OCI-LY7 (cell line): ENCODE results near the gene SLX4IP.

ENCODE experiments used
- EZH2phosphoT487 ChIP-seq: fragments of 200-600 bp; sonication (generic); IDR thresholded peaks from 2 replicates; pipeline ENCODE4 v1.6.1; 2018; ENCODE audit warnings: low read depth, borderline replicate concordance, mild to moderate bottlenecking, mixed run types, antibody characterized with exemption, low read length, moderate library complexity, mixed read lengths
- TF ChIP-seq, protein P1 (sequence below): fragments of 200-600 bp; sonication (generic); conservative IDR thresholded peaks from 2 replicates; pipeline ENCODE4 v1.5.1; 2014; ENCODE audit warnings: mild to moderate bottlenecking, antibody characterized with exemption, low read length, moderate library complexity, mixed read lengths

DNA sequence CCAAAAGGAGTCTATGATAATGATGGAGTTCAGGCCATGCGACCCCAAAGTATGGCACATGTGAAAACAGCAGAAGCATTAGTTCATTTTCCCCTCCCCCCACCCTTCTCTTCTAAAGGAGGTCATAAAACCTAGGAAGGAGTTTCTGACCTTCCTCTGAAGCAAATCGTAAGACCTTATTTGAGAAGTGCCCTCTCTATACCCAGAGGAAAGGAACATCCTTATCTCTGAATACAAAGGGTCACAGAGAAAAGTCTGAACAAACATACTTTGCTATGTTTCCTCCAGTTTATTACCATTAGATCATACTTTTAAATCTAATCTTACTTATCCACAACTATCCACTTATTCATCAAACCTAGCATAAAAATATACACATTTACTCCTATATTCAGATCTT lies 48.6 kb downstream of the SLX4IP start:
- TF ChIP-seq, protein P1, sequence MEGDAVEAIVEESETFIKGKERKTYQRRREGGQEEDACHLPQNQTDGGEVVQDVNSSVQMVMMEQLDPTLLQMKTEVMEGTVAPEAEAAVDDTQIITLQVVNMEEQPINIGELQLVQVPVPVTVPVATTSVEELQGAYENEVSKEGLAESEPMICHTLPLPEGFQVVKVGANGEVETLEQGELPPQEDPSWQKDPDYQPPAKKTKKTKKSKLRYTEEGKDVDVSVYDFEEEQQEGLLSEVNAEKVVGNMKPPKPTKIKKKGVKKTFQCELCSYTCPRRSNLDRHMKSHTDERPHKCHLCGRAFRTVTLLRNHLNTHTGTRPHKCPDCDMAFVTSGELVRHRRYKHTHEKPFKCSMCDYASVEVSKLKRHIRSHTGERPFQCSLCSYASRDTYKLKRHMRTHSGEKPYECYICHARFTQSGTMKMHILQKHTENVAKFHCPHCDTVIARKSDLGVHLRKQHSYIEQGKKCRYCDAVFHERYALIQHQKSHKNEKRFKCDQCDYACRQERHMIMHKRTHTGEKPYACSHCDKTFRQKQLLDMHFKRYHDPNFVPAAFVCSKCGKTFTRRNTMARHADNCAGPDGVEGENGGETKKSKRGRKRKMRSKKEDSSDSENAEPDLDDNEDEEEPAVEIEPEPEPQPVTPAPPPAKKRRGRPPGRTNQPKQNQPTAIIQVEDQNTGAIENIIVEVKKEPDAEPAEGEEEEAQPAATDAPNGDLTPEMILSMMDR = no peak
- TF ChIP-seq EZH2phosphoT487 = no peak
